Neural crest cell (in vitro differentiated cells): ENCODE data around the gene OR51A4. TPM values are rescaled to one million over a fixed set of nuclear protein-coding genes. Genes with fewer than 3 reads are reported as not detected.

Source experiments
- DNase-seq: peaks from one replicate; pipeline ENCODE4 v3.0.0; 2021; ENCODE audit warnings: low read depth, mixed read lengths, low spot score
- H3K27ac Mint-ChIP-seq: one replicate; pipeline ENCODE4 v1.8.0; 2021; ENCODE audit warnings: mild to moderate bottlenecking, mixed read lengths; ENCODE audit not compliant: unreplicated experiment
- H3K27me3 Mint-ChIP-seq: 2 replicates; pipeline ENCODE4 v1.8.0; 2021; ENCODE audit warnings: low read depth, mild to moderate bottlenecking, mixed read lengths
- H3K36me3 Mint-ChIP-seq: 2 replicates; pipeline ENCODE4 v1.8.0; 2021; ENCODE audit warnings: low read depth, mild to moderate bottlenecking, mixed read lengths
- H3K4me1 Mint-ChIP-seq: 2 replicates; pipeline ENCODE4 v1.8.0; 2021; ENCODE audit warnings: mixed read lengths
- H3K4me3 Mint-ChIP-seq: one replicate; pipeline ENCODE4 v1.8.0; 2021; ENCODE audit warnings: mild to moderate bottlenecking, mixed read lengths
- H3K9me3 Mint-ChIP-seq: 2 replicates; pipeline ENCODE4 v1.8.0; 2021; ENCODE audit warnings: mixed read lengths
- total RNA-seq: library from RNA; stranded (reverse); gene quantifications from 2 replicates; pipeline ENCODE4 v1.2.1, GENCODE V29; 2021
- TF ChIP-seq, protein P1 (sequence below): fragments of 200-600 bp; sonication (generic); conservative IDR thresholded peaks from 2 replicates; pipeline ENCODE4 v1.5.0; 2021; ENCODE audit warnings: antibody characterized with exemption, mild to moderate bottlenecking

The OR51A4 gene
- total RNA-seq, 1 donor from 2014 or later = not detected

DNA sequence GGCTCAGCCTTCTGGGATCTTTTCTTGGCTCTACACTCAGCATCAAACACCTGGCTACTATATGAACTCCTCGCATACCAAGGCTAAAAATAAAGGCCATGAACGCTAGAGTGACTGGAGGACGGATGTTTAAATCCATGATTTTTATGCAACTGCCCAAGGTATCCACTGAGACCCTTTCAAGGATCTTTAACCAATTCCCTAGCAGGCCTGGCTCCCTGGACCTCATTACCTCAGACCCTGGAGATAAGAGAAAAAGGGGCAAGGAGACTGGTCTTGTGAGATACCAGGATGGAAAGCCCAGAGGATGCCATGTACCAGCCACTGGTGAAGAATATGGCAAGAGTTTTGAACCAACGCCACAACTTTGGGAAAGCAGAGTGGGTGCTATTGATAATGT is 28.2 kb downstream of the OR51A4 start, which contains the start of gene OR51G2:
Gene OR51G2, minus strand, starts transcription at position 101 of the 400 bp plus-strand sequence. CDS start 3,687 bp downstream, outside the sequence.
- TF ChIP-seq, protein P1, sequence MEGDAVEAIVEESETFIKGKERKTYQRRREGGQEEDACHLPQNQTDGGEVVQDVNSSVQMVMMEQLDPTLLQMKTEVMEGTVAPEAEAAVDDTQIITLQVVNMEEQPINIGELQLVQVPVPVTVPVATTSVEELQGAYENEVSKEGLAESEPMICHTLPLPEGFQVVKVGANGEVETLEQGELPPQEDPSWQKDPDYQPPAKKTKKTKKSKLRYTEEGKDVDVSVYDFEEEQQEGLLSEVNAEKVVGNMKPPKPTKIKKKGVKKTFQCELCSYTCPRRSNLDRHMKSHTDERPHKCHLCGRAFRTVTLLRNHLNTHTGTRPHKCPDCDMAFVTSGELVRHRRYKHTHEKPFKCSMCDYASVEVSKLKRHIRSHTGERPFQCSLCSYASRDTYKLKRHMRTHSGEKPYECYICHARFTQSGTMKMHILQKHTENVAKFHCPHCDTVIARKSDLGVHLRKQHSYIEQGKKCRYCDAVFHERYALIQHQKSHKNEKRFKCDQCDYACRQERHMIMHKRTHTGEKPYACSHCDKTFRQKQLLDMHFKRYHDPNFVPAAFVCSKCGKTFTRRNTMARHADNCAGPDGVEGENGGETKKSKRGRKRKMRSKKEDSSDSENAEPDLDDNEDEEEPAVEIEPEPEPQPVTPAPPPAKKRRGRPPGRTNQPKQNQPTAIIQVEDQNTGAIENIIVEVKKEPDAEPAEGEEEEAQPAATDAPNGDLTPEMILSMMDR = no peak
- Mint-ChIP-seq H3K9me3 (no peaks in the 10 kb centered on the region), H3K36me3 (no peaks in the 10 kb centered on the region), H3K27me3 (peaks cover 10% of the 10 kb centered on the region), H3K4me3 (no peak within 1 kb of the TSS), H3K27ac (no peak within 1 kb of the TSS), H3K4me1 (no peaks in the 10 kb centered on the region)
- no peak for DNase-seq

DNA sequence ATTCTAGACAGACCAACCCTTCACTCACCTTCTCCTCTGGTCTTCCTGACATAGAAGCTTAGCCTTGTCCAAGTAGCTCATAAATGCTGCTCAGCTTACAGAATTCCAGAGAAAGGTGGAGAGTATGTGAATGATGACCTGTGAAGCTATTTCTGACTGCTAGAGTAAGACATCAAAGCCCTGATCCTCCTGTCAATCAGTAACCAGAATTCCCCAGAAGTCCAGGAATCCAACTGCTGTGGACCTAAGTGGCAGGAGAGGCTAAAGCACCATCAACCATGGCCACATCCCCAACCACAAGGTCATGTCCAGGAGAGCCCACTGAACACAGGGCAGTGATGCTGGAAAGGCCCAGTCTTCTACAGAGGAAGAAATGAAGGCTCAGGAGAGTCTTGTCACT is 30.8 kb downstream of the OR51A4 start:
- no peaks in the 10 kb centered on the region for H3K4me1 Mint-ChIP-seq
- TF ChIP-seq, protein P1 = no peak
- no peak overlapping the region for H3K4me3 Mint-ChIP-seq
- no peak overlapping the region for H3K27ac Mint-ChIP-seq
- H3K27me3 Mint-ChIP-seq = peaks cover 4% of the 10 kb centered on the region
- H3K36me3 Mint-ChIP-seq = no peaks in the 10 kb centered on the region
- no peak for DNase-seq
- H3K9me3 Mint-ChIP-seq = no peaks in the 10 kb centered on the region

DNA sequence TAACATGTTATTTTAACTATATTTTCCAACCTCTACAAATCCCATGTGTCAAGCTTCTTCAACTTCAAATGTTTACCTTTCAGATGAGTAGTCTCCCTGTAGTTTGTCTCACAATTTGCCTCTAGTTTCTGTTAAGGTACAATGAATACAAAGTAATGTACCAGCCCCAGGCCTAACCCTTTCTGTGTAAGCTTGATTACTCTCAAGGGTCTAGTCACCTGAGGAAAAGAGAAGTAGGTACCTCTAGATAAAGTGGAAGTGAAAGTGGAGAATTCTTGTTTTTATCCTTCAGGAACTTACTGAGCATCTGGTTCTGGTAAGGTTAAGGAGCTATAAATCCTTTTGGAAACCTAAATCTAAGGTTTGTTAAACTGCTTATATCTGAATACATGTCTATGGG is 43.9 kb downstream of the OR51A4 start, which contains the start of gene OR51A7:
Gene OR51A7, plus strand, starts transcription at position 300 of the 400 bp plus-strand sequence. CDS start 3,587 bp downstream, outside the sequence.
- Mint-ChIP-seq H3K4me1 (no peaks in the 10 kb centered on the region), H3K9me3 (no peaks in the 10 kb centered on the region), H3K27me3 (peaks cover 2% of the 10 kb centered on the region), H3K36me3 (no peaks in the 10 kb centered on the region), H3K27ac (no peak within 1 kb of the TSS), H3K4me3 (no peak within 1 kb of the TSS)
- no peak for DNase-seq
- TF ChIP-seq, protein P1 = no peak

Other genes with a start within 250 kb of the OR51A4 start
- gene OR51E2, start 249.8 kb downstream of the OR51A4 start, total RNA-seq = not detected in 2 replicates
- not detected in 2 replicates for gene MMP26, start 242.8 kb downstream of the OR51A4 start, total RNA-seq
- not detected in 2 replicates for gene OR51F1, start 177.7 kb downstream of the OR51A4 start, total RNA-seq
- not detected in 2 replicates for gene OR52R1, start 143.2 kb downstream of the OR51A4 start, total RNA-seq
- gene OR51F2, start 126.3 kb downstream of the OR51A4 start, total RNA-seq = not detected in 2 replicates
- not detected in 2 replicates for gene OR51S1, start 98.4 kb downstream of the OR51A4 start, total RNA-seq
- not detected in 2 replicates for gene OR51T1, start 65.7 kb downstream of the OR51A4 start, total RNA-seq
- gene OR51A7, start 43.8 kb downstream of the OR51A4 start, total RNA-seq = not detected in 2 replicates
- gene OR51G2, start 28.3 kb downstream of the OR51A4 start, total RNA-seq = not detected in 2 replicates
- not detected in 2 replicates for gene OR51G1, start 23.3 kb downstream of the OR51A4 start, total RNA-seq
- gene OR51A2, start 8.1 kb upstream of the OR51A4 start, total RNA-seq = not detected in 2 replicates
- gene OR51L1, start 47.2 kb upstream of the OR51A4 start, total RNA-seq = not detected in 2 replicates
- gene OR52J3, start 98.9 kb upstream of the OR51A4 start, total RNA-seq = not detected in 2 replicates
- not detected in 2 replicates for gene OR52E2, start 112.0 kb upstream of the OR51A4 start, total RNA-seq
- gene OR52E1, start 122.0 kb upstream of the OR51A4 start, total RNA-seq = not detected in 2 replicates
- not detected in 2 replicates for gene OR52A5, start 190.8 kb upstream of the OR51A4 start, total RNA-seq
- not detected in 2 replicates for gene OR52A1, start 207.2 kb upstream of the OR51A4 start, total RNA-seq